C4-2B (cell line): Measurements from ENCODE around the gene RAB22A.

Experiments used
- ZFX ChIP-seq: fragments of 450-650 bp; IDR thresholded peaks from 2 replicates; pipeline ENCODE4 v1.6.1; 2017
- TF ChIP-seq, protein P1 (sequence below): fragments of 450-650 bp; conservative IDR thresholded peaks from 2 replicates; pipeline ENCODE4 v1.5.1; 2017; ENCODE audit warnings: mild to moderate bottlenecking

- TF ChIP-seq, protein P1, sequence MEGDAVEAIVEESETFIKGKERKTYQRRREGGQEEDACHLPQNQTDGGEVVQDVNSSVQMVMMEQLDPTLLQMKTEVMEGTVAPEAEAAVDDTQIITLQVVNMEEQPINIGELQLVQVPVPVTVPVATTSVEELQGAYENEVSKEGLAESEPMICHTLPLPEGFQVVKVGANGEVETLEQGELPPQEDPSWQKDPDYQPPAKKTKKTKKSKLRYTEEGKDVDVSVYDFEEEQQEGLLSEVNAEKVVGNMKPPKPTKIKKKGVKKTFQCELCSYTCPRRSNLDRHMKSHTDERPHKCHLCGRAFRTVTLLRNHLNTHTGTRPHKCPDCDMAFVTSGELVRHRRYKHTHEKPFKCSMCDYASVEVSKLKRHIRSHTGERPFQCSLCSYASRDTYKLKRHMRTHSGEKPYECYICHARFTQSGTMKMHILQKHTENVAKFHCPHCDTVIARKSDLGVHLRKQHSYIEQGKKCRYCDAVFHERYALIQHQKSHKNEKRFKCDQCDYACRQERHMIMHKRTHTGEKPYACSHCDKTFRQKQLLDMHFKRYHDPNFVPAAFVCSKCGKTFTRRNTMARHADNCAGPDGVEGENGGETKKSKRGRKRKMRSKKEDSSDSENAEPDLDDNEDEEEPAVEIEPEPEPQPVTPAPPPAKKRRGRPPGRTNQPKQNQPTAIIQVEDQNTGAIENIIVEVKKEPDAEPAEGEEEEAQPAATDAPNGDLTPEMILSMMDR, result no peak
- no peak for TF ChIP-seq ZFX
These were observed 107.3 kb downstream of the RAB22A start for GRCh38 chr20:58416835-58417234.
